ENCODE data around the gene TRPC6.
"Not testable (repeated sequence)": the region's sequence is repeated elsewhere in the genome, so short reads cannot be mapped to it uniquely, and the experiment has no call there.

TRPC6 gene

DNA sequence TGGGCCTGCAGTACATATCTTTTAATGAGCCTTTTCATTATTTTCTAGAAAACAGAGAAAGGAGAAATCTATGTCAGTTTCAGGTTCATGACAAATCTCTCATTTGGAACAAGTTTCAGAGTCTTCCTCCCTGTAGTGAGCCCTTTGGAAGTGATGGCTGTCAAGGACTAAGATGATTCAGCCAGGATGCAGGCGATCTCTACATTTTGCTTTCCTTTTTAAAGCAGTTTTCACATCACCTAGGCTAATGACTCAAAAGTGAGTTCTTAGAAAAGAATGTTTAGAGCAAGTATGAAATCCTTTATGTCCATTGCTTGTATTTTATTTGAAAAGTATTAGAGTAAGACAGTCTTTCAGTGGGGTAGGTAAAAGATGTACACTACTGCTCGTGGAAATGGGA lies 130.1 kb downstream of the TRPC6 start:
- no peak for DNase-seq (ENCODE audit: low read depth in 2 of 2, low spot score in 1 of 2)

DNA sequence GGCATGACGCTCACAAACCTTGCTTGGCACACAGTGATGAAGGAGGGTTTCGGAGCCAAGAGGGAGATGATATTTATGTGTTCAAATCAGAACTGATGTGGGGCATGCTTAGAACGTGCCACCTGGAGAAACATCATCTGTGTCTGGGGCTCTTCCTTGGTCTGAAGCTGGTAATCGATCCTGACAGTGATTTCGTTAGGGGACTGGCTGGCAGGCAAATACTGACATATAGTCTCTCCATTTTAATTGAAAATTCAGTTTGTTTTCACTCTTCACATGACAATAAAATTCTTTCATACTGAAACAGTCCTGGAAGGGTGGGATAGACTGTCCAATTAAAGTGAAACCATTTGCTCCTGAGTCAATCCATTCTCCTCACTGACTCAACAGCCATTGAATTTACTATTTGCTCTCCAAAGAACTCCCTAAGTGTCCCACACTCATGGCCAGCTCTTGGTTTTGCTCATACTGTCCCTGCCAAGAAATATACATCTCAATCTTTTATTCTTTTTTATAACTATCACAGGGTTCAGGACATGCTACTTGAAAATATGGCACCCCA lies 134.8 kb downstream of the TRPC6 start:
- DNase-seq (ENCODE audit: low read depth in 2 of 2, low spot score in 1 of 2): no peak

DNA sequence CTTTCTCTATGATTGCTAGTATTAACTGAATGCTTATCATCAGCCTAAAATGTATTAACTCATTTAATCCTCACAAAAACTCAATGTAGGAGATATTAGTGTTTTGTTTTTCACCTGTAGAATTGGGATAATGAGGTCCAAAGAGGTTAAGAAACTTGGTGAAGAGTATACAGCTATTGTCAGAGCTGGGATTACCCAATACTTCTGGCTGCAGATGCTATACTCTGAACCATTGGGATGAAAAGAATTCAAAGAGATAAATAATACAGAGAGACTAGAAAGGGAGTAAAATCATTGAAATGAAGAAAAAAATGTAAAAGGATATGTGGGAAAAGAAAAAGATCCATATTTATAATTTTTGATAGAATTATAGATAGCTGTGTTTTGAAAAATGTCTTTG lies 137.1 kb downstream of the TRPC6 start:
- DNase-seq (ENCODE audit: low read depth in 2 of 2, low spot score in 1 of 2): no peak

DNA sequence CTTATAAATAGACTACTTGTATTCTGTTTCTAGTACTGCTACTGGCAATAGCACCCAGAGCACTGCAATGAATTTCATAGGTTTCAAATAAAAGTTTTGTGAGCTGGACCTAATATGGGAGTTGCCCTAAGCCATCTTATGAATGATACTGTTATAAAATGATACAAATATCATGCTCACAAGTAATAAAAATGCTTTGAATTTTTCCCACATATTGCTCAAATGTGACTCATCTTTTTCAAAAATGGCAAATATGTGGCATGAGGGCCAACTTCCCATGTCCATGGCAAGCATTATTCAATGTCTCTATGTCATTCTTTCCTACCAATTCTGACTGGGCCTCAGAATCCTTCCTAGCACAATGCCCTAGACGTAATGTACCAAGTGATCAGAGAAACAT lies 137.6 kb downstream of the TRPC6 start:
- DNase-seq (ENCODE audit: low read depth in 2 of 2, low spot score in 1 of 2): no peak

DNA sequence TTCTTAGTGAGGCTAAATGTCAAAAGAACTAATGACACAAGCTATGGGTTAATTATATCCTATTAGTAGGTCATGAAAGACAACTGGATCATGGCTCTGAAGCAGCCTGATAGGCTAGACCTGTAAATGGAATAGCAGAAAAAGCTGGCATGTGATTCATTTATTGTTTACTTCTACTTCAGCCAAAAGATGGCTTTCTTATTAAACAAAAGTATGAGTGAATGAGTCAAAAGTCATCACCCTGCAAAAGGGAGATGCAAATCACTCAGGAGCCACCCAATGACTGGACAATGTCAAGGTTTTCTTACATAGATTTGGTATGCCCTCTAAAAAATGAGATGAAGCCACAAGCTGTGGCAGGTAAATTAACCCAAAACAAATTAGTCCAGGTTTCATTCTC lies 138.0 kb downstream of the TRPC6 start:
- DNase-seq (ENCODE audit: low read depth in 2 of 2, low spot score in 1 of 2): no peak

DNA sequence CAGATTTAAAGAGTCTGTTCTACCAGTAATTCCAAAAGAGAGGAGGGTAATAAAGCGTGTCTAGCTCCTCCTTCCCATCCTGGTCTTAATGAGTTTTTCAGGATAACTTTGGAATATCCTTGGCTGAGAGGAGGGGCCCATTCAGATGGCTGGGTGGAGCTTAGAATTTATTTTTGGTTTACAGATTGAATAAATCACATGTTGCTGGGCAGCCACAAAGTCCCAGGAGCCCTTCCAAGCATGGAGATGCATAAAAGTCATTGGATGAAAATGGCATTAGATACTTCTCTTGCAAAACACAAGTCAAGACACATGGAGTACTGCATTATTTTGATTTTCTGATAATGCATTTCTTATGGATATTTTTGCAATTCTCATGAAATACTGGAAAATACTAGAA lies 139.0 kb downstream of the TRPC6 start:
- no peak for DNase-seq (ENCODE audit: low read depth in 2 of 2, low spot score in 1 of 2)

DNA sequence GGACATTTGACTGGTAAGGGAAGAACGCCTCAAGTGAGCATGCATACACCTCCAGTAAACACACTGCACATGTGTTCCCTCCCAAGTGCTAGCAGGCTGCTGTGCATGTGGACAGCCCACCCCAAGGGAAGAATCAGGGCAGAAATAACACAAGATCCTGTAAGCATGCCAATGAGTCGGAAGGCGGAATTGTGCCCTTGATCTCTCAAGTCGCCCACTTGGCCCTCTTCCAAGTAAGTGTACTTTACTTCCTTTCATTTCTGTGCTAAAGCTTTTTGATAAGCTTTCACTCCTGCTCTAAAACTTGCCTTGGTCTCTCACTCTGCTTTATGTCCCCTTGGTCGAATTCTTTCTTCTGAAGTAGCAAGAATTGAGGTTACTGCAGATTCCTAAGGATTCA lies 139.6 kb downstream of the TRPC6 start:
- no peak for DNase-seq (ENCODE audit: low read depth in 2 of 2, low spot score in 1 of 2)

DNA sequence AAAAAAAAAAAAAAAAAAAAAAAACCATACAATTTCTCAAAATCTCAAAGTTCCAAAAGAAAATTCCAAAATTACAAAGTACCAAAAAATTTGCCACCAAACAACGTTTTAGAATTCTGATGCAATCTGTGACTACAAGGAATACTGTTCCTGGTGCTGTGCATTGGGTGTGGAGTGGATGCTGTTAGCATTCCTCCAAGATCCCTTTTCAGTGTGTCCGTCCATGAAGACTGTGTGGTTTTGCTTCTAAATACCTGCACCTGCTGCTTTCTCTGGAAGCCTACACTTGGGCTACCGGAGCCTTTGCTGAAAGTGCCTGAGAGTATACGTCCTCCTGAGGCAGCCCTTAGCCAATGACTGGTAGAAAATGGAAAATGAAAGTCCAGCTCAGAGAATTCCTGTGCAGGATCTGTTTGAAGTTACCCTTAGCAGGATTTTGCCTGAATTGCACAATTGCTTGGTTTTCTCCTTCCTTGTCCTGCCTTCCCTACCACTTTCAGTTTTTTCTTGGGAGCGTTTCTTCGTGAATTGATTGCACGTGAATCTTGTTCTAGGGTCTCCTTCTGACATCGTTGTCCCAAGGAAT lies 140.8 kb downstream of the TRPC6 start:
- no peak for DNase-seq (ENCODE audit: low read depth in 2 of 2, low spot score in 1 of 2)

DNA sequence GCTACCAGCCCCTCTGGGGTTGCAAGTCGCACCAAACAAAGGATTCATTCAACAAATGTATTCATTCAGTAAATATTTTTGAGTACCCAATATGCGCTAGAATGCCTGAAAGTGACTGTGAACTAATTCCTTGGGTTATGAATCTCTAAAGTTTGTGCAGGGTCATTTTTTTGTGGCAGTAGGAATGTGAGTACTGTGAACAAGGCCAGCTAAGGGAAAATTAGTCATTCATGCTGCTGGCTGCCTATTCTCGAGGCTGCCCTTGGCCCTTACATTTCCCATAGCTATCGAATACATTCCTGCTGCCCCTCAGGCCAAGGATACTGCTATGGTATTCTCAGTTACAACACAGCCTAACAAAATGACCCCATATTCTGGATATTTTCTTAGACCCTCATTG lies 141.6 kb downstream of the TRPC6 start:
- DNase-seq (ENCODE audit: low read depth in 2 of 2, low spot score in 1 of 2): no peak

DNA sequence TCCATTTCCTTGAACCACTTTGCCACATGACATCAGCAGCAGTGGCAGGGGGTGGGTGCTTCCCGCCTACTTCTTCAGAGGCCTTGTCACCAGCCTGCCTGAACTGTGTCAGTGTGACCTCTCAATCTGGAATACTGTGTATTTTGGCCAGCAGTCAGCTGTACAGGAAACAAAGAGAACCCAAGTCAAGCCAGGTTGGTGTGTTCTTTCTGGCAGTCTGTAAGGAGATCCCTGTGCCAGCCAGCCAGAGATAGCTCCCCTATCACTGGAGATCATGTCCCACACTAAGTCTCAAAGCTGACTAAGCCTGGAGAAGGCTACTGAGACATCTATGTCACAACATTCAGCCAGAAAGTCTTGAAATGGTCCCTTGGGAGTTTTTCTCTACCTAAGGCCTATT lies 142.1 kb downstream of the TRPC6 start:
- DNase-seq (ENCODE audit: low read depth in 2 of 2, low spot score in 1 of 2): no peak

DNA sequence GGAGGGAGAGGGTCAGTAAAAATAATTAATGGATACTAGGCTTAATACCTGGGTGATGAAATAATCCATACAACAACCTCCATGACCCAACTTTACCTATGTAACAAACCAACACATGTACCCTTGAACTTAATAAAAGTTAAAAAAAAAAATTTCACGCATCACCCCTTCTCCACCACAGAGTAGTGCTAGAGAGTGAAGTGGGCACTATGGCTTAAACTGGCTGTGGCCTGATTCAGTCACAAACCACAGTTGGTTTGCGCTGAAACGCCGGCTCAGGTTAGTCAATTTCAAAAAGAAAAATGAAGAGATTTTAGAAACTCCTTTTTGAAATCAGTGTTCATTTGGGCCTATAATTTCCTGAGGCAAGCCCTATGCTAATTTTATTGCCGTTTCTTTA lies 144.3 kb downstream of the TRPC6 start:
- DNase-seq (ENCODE audit: low read depth in 2 of 2, low spot score in 1 of 2): no peak

DNA sequence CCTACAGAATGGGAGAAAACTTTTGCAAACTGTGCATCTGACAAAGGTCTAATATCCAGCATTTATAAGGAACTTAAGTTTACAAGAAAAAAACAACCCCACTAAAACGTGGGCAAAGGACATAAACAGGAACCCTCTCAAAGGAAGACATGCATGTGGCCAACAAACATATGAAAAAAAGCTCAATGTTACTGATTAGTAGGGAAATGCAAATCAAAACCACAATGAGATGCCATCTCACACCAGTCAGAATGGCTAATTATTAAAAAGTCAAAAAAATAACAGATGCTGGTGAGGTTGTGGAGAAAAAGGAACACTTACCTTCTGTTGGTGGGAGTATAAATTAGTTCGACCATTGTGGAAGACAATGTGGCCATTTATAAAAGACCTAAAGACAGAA lies 145.1 kb downstream of the TRPC6 start:
- not testable (repeated sequence) for DNase-seq (ENCODE audit: low read depth in 2 of 2, low spot score in 1 of 2)

DNA sequence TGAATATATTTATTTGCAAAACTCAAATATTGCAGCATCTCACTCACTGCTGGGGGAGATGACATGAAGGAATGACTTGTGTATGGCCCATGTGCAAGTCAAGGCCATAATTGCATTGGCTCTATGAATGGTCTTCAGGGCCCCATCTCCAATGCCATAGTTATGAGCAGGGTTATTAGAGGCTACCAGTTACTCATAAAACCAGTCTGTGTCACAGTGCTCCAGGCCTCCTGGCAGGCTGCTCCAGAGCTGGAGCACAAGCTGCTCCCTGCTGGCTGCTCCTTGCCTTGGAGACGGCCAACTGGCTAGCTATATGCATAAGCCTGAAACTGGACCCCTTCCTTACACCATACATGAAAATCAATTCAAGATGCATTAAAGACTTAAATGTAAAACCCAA lies 145.7 kb downstream of the TRPC6 start:
- DNase-seq (ENCODE audit: low read depth in 2 of 2, low spot score in 1 of 2): no peak

DNA sequence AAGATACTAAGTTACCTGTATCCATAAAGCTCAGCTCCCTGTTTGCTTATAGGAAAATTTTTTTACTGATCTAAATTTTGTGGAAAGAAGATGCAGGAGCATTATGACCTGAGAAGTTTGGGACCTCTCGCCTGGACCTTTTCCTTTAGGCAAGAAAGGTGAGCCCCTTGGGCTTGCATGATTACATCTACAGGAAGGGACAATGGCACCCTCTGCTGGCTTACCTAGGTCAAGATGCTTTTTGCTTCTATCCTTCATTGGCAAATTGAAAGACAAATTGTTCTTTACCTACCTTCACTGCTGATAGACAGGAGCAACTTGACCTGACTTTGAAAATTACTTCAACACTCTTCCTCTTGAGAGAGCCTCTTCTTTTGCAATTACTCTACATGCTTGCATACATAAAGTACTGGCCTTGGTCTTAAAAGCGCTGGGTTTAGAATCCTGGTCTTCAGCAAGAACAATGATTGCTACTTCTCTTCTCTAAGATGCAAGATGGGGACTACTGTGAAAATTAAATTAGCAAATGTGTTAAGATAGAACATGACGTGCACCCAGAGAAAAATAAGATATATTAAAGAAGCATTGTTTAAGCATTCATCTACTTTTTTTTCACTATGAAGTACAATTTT lies 147.2 kb downstream of the TRPC6 start:
- DNase-seq (ENCODE audit: low read depth in 2 of 2, low spot score in 1 of 2): no peak

DNA sequence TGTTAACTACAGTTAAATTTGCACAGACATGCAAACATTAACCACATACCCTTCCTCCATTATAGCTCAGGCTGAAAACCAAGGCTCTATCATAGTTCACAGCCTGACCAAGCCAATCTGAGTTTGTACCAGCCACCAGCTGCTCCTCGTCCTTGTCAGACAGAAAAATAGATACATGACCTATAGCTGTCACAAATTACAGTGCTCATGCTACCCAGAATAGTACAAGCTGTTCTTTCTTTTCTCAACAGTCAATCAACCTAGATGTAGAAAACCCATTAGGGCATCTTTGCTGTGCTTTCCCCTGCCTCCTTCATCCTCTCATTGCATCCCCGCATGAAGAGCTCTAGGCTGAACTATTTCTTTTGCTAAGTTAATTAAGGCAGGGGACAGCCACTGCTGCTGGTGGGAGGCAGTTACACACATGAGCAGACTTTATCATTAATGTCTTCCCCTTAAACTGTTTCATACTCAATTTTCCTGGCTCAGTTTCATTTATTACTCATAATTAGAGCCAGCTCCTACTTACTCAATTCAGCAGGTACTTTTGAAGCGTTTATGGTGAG lies 148.3 kb downstream of the TRPC6 start:
- DNase-seq (ENCODE audit: low read depth in 2 of 2, low spot score in 1 of 2): no peak

DNA sequence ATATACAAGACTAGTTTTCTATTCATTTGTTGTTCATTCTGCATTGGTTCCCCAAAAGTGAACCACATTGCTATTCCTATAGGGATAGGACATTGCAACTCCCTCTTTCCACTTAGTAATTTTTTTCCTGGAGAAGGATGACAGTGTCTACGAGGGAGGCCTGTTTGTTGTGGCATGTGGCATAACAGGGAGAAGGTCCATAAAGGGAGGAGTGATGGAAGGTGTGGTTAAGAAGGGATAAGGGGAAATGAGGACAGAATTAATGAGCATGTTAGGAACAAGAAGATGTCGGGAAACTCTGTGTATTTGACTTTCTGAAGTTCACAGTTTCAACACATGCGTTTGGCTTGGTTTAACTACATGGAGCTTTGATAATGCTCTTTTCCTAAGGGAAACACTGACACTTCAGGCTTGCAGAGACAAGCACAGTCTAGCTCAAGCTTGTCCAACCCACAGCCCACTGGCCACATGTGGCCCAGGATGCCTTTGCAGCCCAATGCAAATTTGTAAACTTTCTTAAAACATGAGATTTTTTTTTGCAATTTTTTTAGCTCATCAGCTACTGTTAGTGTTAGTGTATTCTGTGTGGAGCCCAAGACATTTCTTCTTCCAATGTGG lies 149.7 kb downstream of the TRPC6 start:
- DNase-seq (ENCODE audit: low read depth in 2 of 2, low spot score in 1 of 2): no peak

DNA sequence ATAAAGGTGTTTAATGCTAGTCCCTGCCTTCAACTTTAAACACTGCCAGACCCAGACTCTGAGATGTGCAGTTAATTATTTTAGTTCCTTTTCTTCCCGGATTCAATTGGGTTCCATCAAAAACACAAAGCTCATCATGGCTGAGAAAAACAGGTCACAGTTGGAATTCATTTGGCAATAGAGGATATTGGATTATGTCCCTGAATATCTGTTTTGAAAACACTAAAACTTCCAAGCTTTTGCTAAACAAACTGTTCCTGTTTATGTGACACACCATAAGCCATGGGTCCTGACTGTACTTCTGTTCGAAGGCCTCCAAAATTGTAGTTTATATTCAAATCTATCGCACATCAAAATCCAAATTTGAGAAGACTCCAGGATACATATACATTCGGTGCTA lies 150.7 kb downstream of the TRPC6 start:
- DNase-seq (ENCODE audit: low read depth in 2 of 2, low spot score in 1 of 2): no peak

DNA sequence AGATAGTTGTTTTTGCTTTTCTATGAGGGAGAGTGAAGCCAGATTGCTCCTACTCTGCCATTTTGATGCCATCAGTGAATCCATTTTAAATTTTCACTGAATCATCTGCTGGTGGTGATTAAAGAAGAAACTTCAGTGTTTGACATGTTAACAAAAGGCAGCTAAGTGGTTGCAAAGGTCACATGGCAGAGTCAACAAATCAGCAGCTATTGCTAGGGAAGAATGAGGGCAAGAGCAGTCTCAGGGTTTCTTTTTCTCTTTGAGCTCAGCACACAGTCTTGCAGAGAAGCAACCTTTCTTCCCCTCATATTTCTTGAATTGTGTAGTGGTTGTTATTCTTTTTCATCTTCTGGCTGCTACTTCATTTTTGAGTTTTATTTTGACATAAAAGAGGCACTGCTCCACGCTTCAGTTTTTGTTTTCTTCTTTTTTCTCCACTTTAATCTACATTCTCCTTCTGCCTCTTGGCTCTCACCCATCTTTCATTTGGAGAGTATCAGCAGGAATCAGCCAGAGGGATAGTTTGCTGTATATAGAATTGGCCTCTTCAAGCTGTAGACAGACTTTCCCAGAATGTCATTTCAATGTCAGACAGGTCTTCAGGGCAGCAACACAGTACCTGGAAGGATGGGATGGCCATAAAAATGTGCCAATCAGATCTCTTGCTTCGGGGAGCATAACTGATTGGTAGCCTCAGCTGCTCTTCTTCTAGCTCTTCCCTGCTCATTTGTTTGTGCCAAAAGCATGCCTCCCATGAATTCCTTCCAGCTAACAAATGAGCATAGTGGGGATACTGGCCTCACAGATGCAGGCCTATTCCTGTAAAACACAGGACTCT lies 153.9 kb downstream of the TRPC6 start:
- no peak for DNase-seq (ENCODE audit: low read depth in 2 of 2, low spot score in 1 of 2)

DNA sequence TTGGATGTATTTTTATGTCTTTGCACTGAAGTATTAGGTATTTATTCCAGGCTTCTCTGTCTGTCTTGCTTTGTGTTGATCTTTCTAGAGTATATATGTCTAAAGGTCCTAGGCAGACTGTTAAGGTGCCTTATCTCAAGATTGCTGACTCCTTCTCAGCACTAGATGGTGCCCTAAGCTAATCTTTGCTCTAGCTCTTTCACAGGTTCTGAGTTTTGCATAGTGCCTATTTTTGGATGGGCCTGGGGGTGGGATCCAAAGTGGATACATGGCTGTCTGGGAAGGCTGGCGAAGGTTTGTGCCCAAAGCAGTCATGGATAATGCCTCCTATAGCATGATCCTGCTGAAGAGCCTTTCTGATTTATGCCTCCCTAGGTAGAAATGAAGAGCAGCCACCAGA lies 154.9 kb downstream of the TRPC6 start:
- DNase-seq (ENCODE audit: low read depth in 2 of 2, low spot score in 1 of 2): no peak

DNA sequence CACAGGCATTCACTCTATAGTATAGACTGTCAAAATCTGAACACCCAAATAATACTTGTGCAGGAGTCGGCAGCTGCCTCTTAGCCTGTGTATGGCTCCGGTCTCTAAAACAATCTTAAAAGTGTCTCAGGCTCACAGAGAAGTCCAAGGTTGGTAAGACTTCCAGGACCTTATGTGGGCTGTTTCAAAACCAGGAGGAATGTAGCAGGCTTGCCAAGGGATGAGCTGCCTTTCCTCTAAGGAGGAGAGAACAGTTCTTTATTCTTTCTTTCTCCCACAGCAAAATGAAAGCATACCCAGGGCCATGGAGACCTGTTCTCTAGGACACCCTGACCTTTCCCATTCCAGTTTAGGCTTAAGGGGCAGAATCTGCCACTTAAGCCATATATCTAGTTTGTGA lies 176.5 kb downstream of the TRPC6 start:
- DNase-seq (ENCODE audit: low read depth in 2 of 2, low spot score in 1 of 2): no peak

Data from stimulated activated CD8-positive, alpha-beta memory T cell treated with anti-CD3 and anti-CD28 coated beads, Interleukin-4, amount 100 ng/mL, for 4 hours (primary cell).